Vagina (tissue), 2 donors: Measurements from ENCODE around the gene CLIC1. TPM values are rescaled to one million over a fixed set of nuclear protein-coding genes. Genes with fewer than 3 reads are reported as not detected.

Experiments used
- DNase-seq, 2 donors: peaks; one replicate each; pipeline ENCODE4 v3.0.0-alpha.2; 2017; ENCODE audit errors: extremely low spot score in 2 of 2
- H3K27ac ChIP-seq: fragments of 200-600 bp; sonication (generic); one replicate; pipeline ENCODE4 v1.5.1; 2019
- H3K27me3 ChIP-seq: fragments of 200-600 bp; sonication (generic); one replicate; pipeline ENCODE4 v1.5.1; 2019
- H3K36me3 ChIP-seq, 2 donors: fragments of 200-600 bp; sonication (generic); one replicate each; pipeline ENCODE4 v1.5.1; 2017 to 2019
- H3K4me1 ChIP-seq: fragments of 200-600 bp; sonication (generic); one replicate; pipeline ENCODE4 v1.5.1; 2019
- H3K4me3 ChIP-seq, 2 donors: fragments of 200-600 bp; sonication (generic); 1 replicate in 1 of 2; 2 replicates in 1 of 2; pipeline ENCODE4 v1.5.1; 2016 to 2019
- H3K9me3 ChIP-seq: fragments of 200-600 bp; sonication (generic); one replicate; pipeline ENCODE4 v1.5.1; 2019
- CTCF ChIP-seq, 3 experiments: fragments of 450-650 bp in 2 of 3; fragments of 200-600 bp in 1 of 3; sonication (generic) in 1 of 3; IDR thresholded peaks; one replicate each; pipeline ENCODE4 v1.5.1; 2017 to 2019; ENCODE audit warnings: antibody characterized with exemption in 3 of 3, mild to moderate bottlenecking in 2 of 3, moderate library complexity in 2 of 3
- POLR2A ChIP-seq, 2 donors: fragments of 450-650 bp; IDR thresholded peaks; one replicate each; pipeline ENCODE4 v1.6.1; 2017; ENCODE audit warnings: antibody characterized with exemption in 2 of 2, mild to moderate bottlenecking in 2 of 2, moderate library complexity in 2 of 2
- POLR2AphosphoS5 ChIP-seq, 2 donors: sonication (generic); formaldehyde crosslinking; IDR thresholded peaks; one replicate each; pipeline ENCODE4 v1.9.0; 2017; ENCODE audit warnings: antibody characterized with exemption in 2 of 2, mild to moderate bottlenecking in 2 of 2, low read depth in 1 of 2; ENCODE audit not compliant: insufficient read depth in 1 of 2
- intact Hi-C: fragments of 100-400 bp; cut with DNase I; formaldehyde crosslinking; loops from one replicate; pipeline ENCODE4 v1.15.1; 2023
- total RNA-seq: library from RNA; depleted of rRNA; stranded (reverse); fragments of >200 nt; gene quantifications from one replicate; pipeline ENCODE4 v1.2.3, GENCODE V29; 2016

Gene CLIC1
- total RNA-seq, 1 donor from 2014 or later, result 250 TPM

- H3K9me3 ChIP-seq, result no peaks in the 10 kb centered on the region
- peaks cover 0 to 85% of the 10 kb centered on the region in 2 donors for H3K36me3 ChIP-seq
- no peak overlapping the region for H3K27ac ChIP-seq
- intact Hi-C loops, result no loop called here
- DNase-seq, result no peak
- TF ChIP-seq POLR2AphosphoS5 (IDR thresholded peaks at IDR 0.05; ENCODE audit: insufficient read depth in 1 of 2, low read depth in 1 of 2), result no peak
- no peak for TF ChIP-seq CTCF (IDR thresholded peaks at IDR 0.05)
- TF ChIP-seq POLR2A (IDR thresholded peaks at IDR 0.05), result no peak
- no peaks in the 10 kb centered on the region for H3K27me3 ChIP-seq
- H3K4me1 ChIP-seq, result no peaks in the 10 kb centered on the region
- no peak overlapping the region for H3K4me3 ChIP-seq
Measured at GRCh38 chr6:31690231-31691077, 45.9 kb downstream of the CLIC1 start.

GRCh38 chr6:31689249-31690110, 46.9 kb downstream of the CLIC1 start:
- Histone ChIP-seq H3K27me3 (no peaks in the 10 kb centered on the region), H3K4me1 (no peaks in the 10 kb centered on the region), H3K9me3 (no peaks in the 10 kb centered on the region), H3K4me3 (no peak overlapping the region), H3K36me3 (peaks cover 0 to 75% of the 10 kb centered on the region in 2 donors), H3K27ac (no peak overlapping the region)
- no peak for DNase-seq
- intact Hi-C loops, result loop anchor here (10.0 kb wide), 1 partner anchor 45 kb away; the partner anchor contains the start of gene CLIC1
- TF ChIP-seq POLR2AphosphoS5 (IDR thresholded peaks at IDR 0.05; ENCODE audit: insufficient read depth in 1 of 2, low read depth in 1 of 2) (no peak), CTCF (IDR thresholded peaks at IDR 0.05) (no peak), POLR2A (IDR thresholded peaks at IDR 0.05) (no peak)

- H3K36me3 ChIP-seq, result peaks cover 0 to 64% of the 10 kb centered on the region in 2 donors
- intact Hi-C loops, result loop anchor here (10.0 kb wide), 1 partner anchor 47 kb away; the partner anchor contains the start of gene CLIC1
- H3K4me1 ChIP-seq, result peaks cover 5% of the 10 kb centered on the region
- TF ChIP-seq POLR2A (IDR thresholded peaks at IDR 0.05) (no peak), CTCF (IDR thresholded peaks at IDR 0.05) (no peak), POLR2AphosphoS5 (IDR thresholded peaks at IDR 0.05; ENCODE audit: insufficient read depth in 1 of 2, low read depth in 1 of 2) (no peak)
- H3K4me3 ChIP-seq, result no peak overlapping the region
- H3K27ac ChIP-seq, result no peak overlapping the region
- no peaks in the 10 kb centered on the region for H3K27me3 ChIP-seq
- no peaks in the 10 kb centered on the region for H3K9me3 ChIP-seq
- DNase-seq, result no peak
Measured at GRCh38 chr6:31687860-31688693, 48.3 kb downstream of the CLIC1 start.

GRCh38 chr6:31687321-31687720, 49.0 kb downstream of the CLIC1 start:
- Histone ChIP-seq H3K4me3 (no peak overlapping the region), H3K4me1 (peaks cover 9% of the 10 kb centered on the region), H3K36me3 (peaks cover 0 to 56% of the 10 kb centered on the region in 2 donors), H3K9me3 (no peaks in the 10 kb centered on the region), H3K27ac (no peak overlapping the region), H3K27me3 (no peaks in the 10 kb centered on the region)
- no peak for DNase-seq
- intact Hi-C loops, result loop anchor here (10.0 kb wide), 1 partner anchor 47 kb away; the partner anchor contains the start of gene CLIC1
- no peak for TF ChIP-seq CTCF (IDR thresholded peaks at IDR 0.05)
- TF ChIP-seq POLR2AphosphoS5 (IDR thresholded peaks at IDR 0.05; ENCODE audit: insufficient read depth in 1 of 2, low read depth in 1 of 2), result no peak
- TF ChIP-seq POLR2A (IDR thresholded peaks at IDR 0.05), result no peak
